ENCODE results near the gene SAPCD2. TPM values are rescaled to one million over a fixed set of nuclear protein-coding genes. Genes with fewer than 3 reads are reported as not detected.
A peak's percentile ranks its signal among the peaks of the same experiment; 100 is the strongest.

The SAPCD2 gene
- total RNA-seq, 1 donor, result 5.2 TPM

GRCh38 chr9:137080260-137081122 is 10.1 kb upstream of the SAPCD2 start:
- TF ChIP-seq CTCF (IDR thresholded peaks at IDR 0.05; ENCODE audit: insufficient read depth, low read depth, low read length), result no peak
- no peak overlapping the region for H3K4me3 ChIP-seq (ENCODE audit: low read depth, low read length)
- no peak for DNase-seq (ENCODE audit: low read depth)

- H3K4me3 ChIP-seq (ENCODE audit: low read depth, low read length), result no peak overlapping the region
- no peak for TF ChIP-seq CTCF (IDR thresholded peaks at IDR 0.05; ENCODE audit: insufficient read depth, low read depth, low read length)
- no peak for DNase-seq (ENCODE audit: low read depth)
These were observed 9.0 kb upstream of the SAPCD2 start for GRCh38 chr9:137079401-137079787.

GRCh38 chr9:137078701-137079400 is 8.5 kb upstream of the SAPCD2 start:
- DNase-seq (ENCODE audit: low read depth), result no peak
- H3K4me3 ChIP-seq (ENCODE audit: low read depth, low read length), result peak overlapping the region; percentile 76
- TF ChIP-seq CTCF (IDR thresholded peaks at IDR 0.05; ENCODE audit: insufficient read depth, low read depth, low read length), result no peak

- DNase-seq (ENCODE audit: low read depth), result no peak
- peak overlapping the region; percentile 76 for H3K4me3 ChIP-seq (ENCODE audit: low read depth, low read length)
- no peak for TF ChIP-seq CTCF (IDR thresholded peaks at IDR 0.05; ENCODE audit: insufficient read depth, low read depth, low read length)
These were observed 7.7 kb upstream of the SAPCD2 start for GRCh38 chr9:137077758-137078693.

GRCh38 chr9:137077010-137077747 is 6.8 kb upstream of the SAPCD2 start, which contains the start of gene UAP1L1:
TSS of gene UAP1L1 (plus strand) at chr9:137077517. CDS start at chr9:137077533, 16 bp downstream.
- H3K4me3 ChIP-seq (ENCODE audit: low read depth, low read length), result peak within 1 kb of the TSS; percentile 76
- peak; percentile 78 for DNase-seq (ENCODE audit: low read depth)
- no peak for TF ChIP-seq CTCF (IDR thresholded peaks at IDR 0.05; ENCODE audit: insufficient read depth, low read depth, low read length)

GRCh38 chr9:137076636-137077009 is 6.3 kb upstream of the SAPCD2 start:
- peak overlapping the region; percentile 76 for H3K4me3 ChIP-seq (ENCODE audit: low read depth, low read length)
- TF ChIP-seq CTCF (IDR thresholded peaks at IDR 0.05; ENCODE audit: insufficient read depth, low read depth, low read length), result no peak
- DNase-seq (ENCODE audit: low read depth), result no peak

Measured in fibroblast of villous mesenchyme (primary cell).